IMR-90 (cell line): ENCODE results near the gene MAGI1. TPM values are rescaled to one million over a fixed set of nuclear protein-coding genes. Genes with fewer than 3 reads are reported as not detected.

Experiments used
- ATAC-seq: fragments of 200-7000 bp; cut with Tn5 transposase; 2 replicates; pipeline ENCODE4 v1.9.1; 2020; ENCODE audit warnings: low read depth, mild to moderate bottlenecking, moderate library complexity
- BruUV-seq: library from RNA; stranded (reverse); fragments of 400-500 nt; replicated peaks from 2 replicates; lab custom pipeline; 2021; lab: Mats Ljungman, UMichigan
- CTCF ChIA-PET: fragments of 300-600 bp; formaldehyde crosslinking; extraction: SDS; loops from one replicate; lab custom pipeline; 2021; ENCODE audit warnings: antibody characterized with exemption; lab: Yijun Ruan, JAX
- POLR2A ChIA-PET: fragments of 300-600 bp; sonication (Branson Sonifier 250); formaldehyde crosslinking; loops from one replicate; lab custom pipeline; 2022; ENCODE audit warnings: antibody characterized with exemption; ENCODE audit not compliant: unreplicated experiment; lab: Charles Lee
- DNase-seq: peaks from one replicate; pipeline ENCODE4 v3.0.0; 2013
- H2AFZ ChIP-seq: replicated peaks from 2 replicates; pipeline ENCODE3; 2013; ENCODE audit warnings: low read length, mild to moderate bottlenecking; ENCODE audit not compliant: poor library complexity
- H2AK5ac ChIP-seq: 2 replicates; pipeline ENCODE4 v1.6.1; 2013; ENCODE audit warnings: low read depth, low read length, inconsistent platforms
- H2AK9ac ChIP-seq: replicated peaks from 2 replicates; pipeline ENCODE3; 2013; ENCODE audit warnings: mild to moderate bottlenecking, low read depth, low read length, moderate library complexity; ENCODE audit not compliant: poor library complexity
- H2BK120ac ChIP-seq: 2 replicates; pipeline ENCODE4 v1.6.1; 2013; ENCODE audit warnings: low read depth, low read length, inconsistent platforms
- H2BK15ac ChIP-seq: 3 replicates; pipeline ENCODE4 v1.6.1; 2013; ENCODE audit warnings: low read depth, low read length, inconsistent platforms
- H2BK20ac ChIP-seq: 2 replicates; pipeline ENCODE4 v1.6.1; 2013; ENCODE audit warnings: low read depth, mild to moderate bottlenecking, inconsistent platforms, low read length, moderate library complexity
- H2BK5ac ChIP-seq: 2 replicates; pipeline ENCODE4 v1.6.1; 2013; ENCODE audit warnings: mild to moderate bottlenecking, low read depth, low read length, inconsistent platforms; ENCODE audit not compliant: poor library complexity, severe bottlenecking
- H3K14ac ChIP-seq: replicated peaks from 2 replicates; pipeline ENCODE4 v1.6.1; 2013; ENCODE audit warnings: low read depth, low read length, inconsistent platforms
- H3K18ac ChIP-seq: 2 replicates; pipeline ENCODE4 v1.6.1; 2013; ENCODE audit warnings: low read depth, low read length, control low read depth
- H3K23ac ChIP-seq: 2 replicates; pipeline ENCODE4 v1.6.1; 2013; ENCODE audit warnings: low read depth, low read length, inconsistent platforms
- H3K27ac ChIP-seq: 2 replicates; pipeline ENCODE4 v1.5.1; 2013; ENCODE audit warnings: mild to moderate bottlenecking, control low read depth, low read length; ENCODE audit not compliant: insufficient read depth
- H3K27me3 ChIP-seq: 2 replicates; pipeline ENCODE4 v1.6.1; 2013; ENCODE audit warnings: low read length; ENCODE audit not compliant: control insufficient read depth, insufficient read depth
- H3K36me3 ChIP-seq: 2 replicates; pipeline ENCODE4 v1.6.1; 2013; ENCODE audit warnings: low read length, mixed read lengths; ENCODE audit not compliant: control insufficient read depth, insufficient read depth
- H3K4ac ChIP-seq: 2 replicates; pipeline ENCODE4 v1.6.1; 2013; ENCODE audit warnings: low read depth, low read length, inconsistent platforms
- H3K4me1 ChIP-seq: 2 replicates; pipeline ENCODE4 v1.6.1; 2013; ENCODE audit warnings: low read length, mixed read lengths; ENCODE audit not compliant: control insufficient read depth, insufficient read depth
- H3K4me2 ChIP-seq: 2 replicates; pipeline ENCODE4 v1.6.1; 2013; ENCODE audit warnings: low read depth, mild to moderate bottlenecking, control low read depth, low read length, moderate library complexity
- H3K4me3 ChIP-seq: 2 replicates; pipeline ENCODE4 v1.5.1; 2013; ENCODE audit warnings: low read depth, mild to moderate bottlenecking, control low read depth, low read length, moderate library complexity; ENCODE audit not compliant: insufficient read depth
- H3K56ac ChIP-seq: 2 replicates; pipeline ENCODE4 v1.6.1; 2013; ENCODE audit warnings: low read length, inconsistent platforms; ENCODE audit not compliant: insufficient read depth; ENCODE audit errors: extremely low read depth
- H3K79me1 ChIP-seq, 2 experiments: 2 replicates each; pipeline ENCODE4 v1.6.1; 2013; ENCODE audit warnings: low read length in 2 of 2, inconsistent platforms in 1 of 2, low read depth in 1 of 2
- H3K9ac ChIP-seq: 2 replicates; pipeline ENCODE4 v1.6.1; 2013; ENCODE audit warnings: low read depth, low read length, control low read depth
- H3K9me1 ChIP-seq: 2 replicates; pipeline ENCODE4 v1.6.1; 2013; ENCODE audit warnings: low read length, inconsistent platforms; ENCODE audit not compliant: insufficient read depth
- H3K9me3 ChIP-seq: 2 replicates; pipeline ENCODE4 v1.6.1; 2013; ENCODE audit warnings: low read length; ENCODE audit not compliant: control insufficient read depth, insufficient read depth
- H4K20me1 ChIP-seq: 2 replicates; pipeline ENCODE4 v1.6.1; 2013; ENCODE audit warnings: low read length, inconsistent platforms; ENCODE audit not compliant: insufficient read depth
- H4K5ac ChIP-seq: 2 replicates; pipeline ENCODE4 v1.6.1; 2013; ENCODE audit warnings: mild to moderate bottlenecking, low read depth, low read length, control low read depth
- H4K8ac ChIP-seq, 2 experiments: 2 replicates each; pipeline ENCODE4 v1.6.1; 2013; ENCODE audit warnings: low read depth in 2 of 2, low read length in 2 of 2, control low read depth in 1 of 2, inconsistent platforms in 1 of 2
- H4K91ac ChIP-seq: 2 replicates; pipeline ENCODE4 v1.6.1; 2013; ENCODE audit warnings: low read depth, low read length, inconsistent platforms; ENCODE audit not compliant: insufficient read depth
- BHLHE40 ChIP-seq: fragments of 150-350 bp; IDR thresholded peaks from 2 replicates; pipeline ENCODE4 v1.6.1; 2016; ENCODE audit warnings: mild to moderate bottlenecking, low read depth, low read length
- CEBPB ChIP-seq: IDR thresholded peaks from 2 replicates; pipeline ENCODE4 v1.6.1; 2012; ENCODE audit warnings: low read depth, low read length, improper control_type of control experiment
- FOS ChIP-seq: fragments of 150-350 bp; IDR thresholded peaks from 2 replicates; pipeline ENCODE4 v1.6.1; 2016; ENCODE audit warnings: low read depth, low read length
- MAZ ChIP-seq: IDR thresholded peaks from 2 replicates; pipeline ENCODE4 v1.6.1; 2012; ENCODE audit warnings: low read depth, mild to moderate bottlenecking, low read length, improper control_type of control experiment, moderate library complexity, borderline replicate concordance
- NFE2L2 ChIP-seq: fragments of 150-350 bp; IDR thresholded peaks from 2 replicates; pipeline ENCODE4 v1.6.1; 2016; ENCODE audit warnings: low read depth, mild to moderate bottlenecking, low read length
- POLR2A ChIP-seq: IDR thresholded peaks from 2 replicates; pipeline ENCODE4 v1.6.1; 2012; ENCODE audit warnings: mild to moderate bottlenecking, low read depth, low read length
- RCOR1 ChIP-seq: IDR thresholded peaks from 2 replicates; pipeline ENCODE4 v1.6.1; 2012; ENCODE audit warnings: mild to moderate bottlenecking, low read length, improper control_type of control experiment; ENCODE audit not compliant: insufficient replicate concordance
- SMC3 ChIP-seq: fragments of 150-350 bp; IDR thresholded peaks from 2 replicates; pipeline ENCODE4 v1.6.1; 2016; ENCODE audit warnings: low read depth, mild to moderate bottlenecking, antibody characterized with exemption, low read length, moderate library complexity
- dilution Hi-C: fragments of 300-500 bp; cut with HindIII; formaldehyde crosslinking; loops from one replicate; pipeline ENCODE4 v1.14.3; 2018; ENCODE audit warnings: low sequenced_read_pairs; ENCODE audit not compliant: unreplicated experiment
- in situ Hi-C: fragments of 300-500 bp; cut with MboI; formaldehyde crosslinking; loops from 3 replicates; pipeline ENCODE4 v1.14.3; 2019; ENCODE audit warnings: low sequenced_read_pairs, inconsistent platforms, mixed read lengths
- intact Hi-C: fragments of 100-400 bp; cut with micrococcal nuclease; formaldehyde crosslinking; loops from 2 replicates; pipeline ENCODE4 v1.10.0; 2022
- polyA plus RNA-seq, 3 experiments: library from polyadenylated mRNA; depleted of rRNA; stranded (reverse); fragments of >200 nt; gene quantifications; 2 replicates each; pipeline ENCODE4 v1.2.3, GENCODE V29; 2012; ENCODE audit warnings: low replicate concordance in 1 of 3
- total RNA-seq: library from RNA; depleted of rRNA; stranded (reverse); fragments of >200 nt; gene quantifications from 2 replicates; pipeline ENCODE4 v1.2.3, GENCODE V29; 2012
- TF ChIP-seq, protein P1 (sequence below): conservative IDR thresholded peaks from 2 replicates; pipeline ENCODE4 v1.5.1; 2012; ENCODE audit warnings: mild to moderate bottlenecking, low read depth, low read length, improper control_type of control experiment

The MAGI1 gene
- total and polyA plus RNA-seq, 2 of the 4 experiments (the other 2 are of a cell fraction), result 14.5 to 24.2 TPM

DNA sequence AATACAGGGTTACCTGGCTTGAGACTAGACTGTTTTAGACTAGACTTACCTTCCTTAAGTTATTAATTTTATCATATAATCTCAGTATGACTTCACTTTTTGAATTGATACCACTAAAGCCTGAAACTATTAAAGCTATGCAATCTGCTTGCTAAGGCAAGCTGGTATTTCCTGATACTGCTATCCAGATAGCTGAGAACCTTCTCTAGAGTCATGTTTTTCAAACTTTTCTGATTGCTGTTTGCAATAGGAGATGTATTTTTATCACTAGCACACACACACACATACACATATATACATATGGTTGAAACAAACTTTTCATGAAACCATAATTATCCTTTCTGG lies 9.3 kb upstream of the MAGI1 start:
- peak; percentile 70 for ATAC-seq
- H2BK120ac ChIP-seq, result peak overlapping the region; percentile 77
- no peaks in the 10 kb centered on the region for H3K36me3 ChIP-seq
- no peak overlapping the region for H3K4me2 ChIP-seq
- 0 out of 2 replicates have a peak, but pooled peaks cover 3% of the 10 kb centered on the region for H3K9me1 ChIP-seq
- no TSS peak for BruUV-seq
- H2AK9ac ChIP-seq, result no peak overlapping the region
- no peak overlapping the region for H4K5ac ChIP-seq
- CTCF ChIA-PET, result no interaction called here
- no peak overlapping the region for H2AFZ ChIP-seq
- H3K79me1 ChIP-seq, result no peaks in the 10 kb centered on the region
- peak overlapping the region; percentile 31; the same call in 1 of the 3 replicates for H2BK15ac ChIP-seq
- H3K9me3 ChIP-seq, result no peaks in the 10 kb centered on the region
- POLR2A ChIA-PET, result no interaction called here
- H3K27me3 ChIP-seq, result no peaks in the 10 kb centered on the region
- H3K14ac ChIP-seq, result no peak overlapping the region; the same call in 1 of the 2 replicates
- no peak overlapping the region for H3K4me3 ChIP-seq
- no peak overlapping the region for H3K9ac ChIP-seq
- H3K56ac ChIP-seq, result no peak overlapping the region; the same call in 1 of the 2 replicates
- peak; percentile 54 for DNase-seq
- H4K91ac ChIP-seq, result no peak overlapping the region
- peak overlapping the region; percentile 76; the same call in 1 of the 2 replicates for H2BK20ac ChIP-seq
- H3K4me1 ChIP-seq, result peaks cover 7% of the 10 kb centered on the region
- H2AK5ac ChIP-seq, result peak overlapping the region; percentile 62; the same call in 1 of the 2 replicates
- no peaks in the 10 kb centered on the region for H4K20me1 ChIP-seq
- dilution Hi-C loops, result no loop called here
- H4K8ac ChIP-seq, result peak overlapping the region in 1 of 2 experiments; percentile 86; a peak in 2 of 4 replicates
- TF ChIP-seq FOS, result no peak
- no peak for TF ChIP-seq MAZ
- TF ChIP-seq SMC3, result no peak
- no peak for TF ChIP-seq RCOR1
- no peak for TF ChIP-seq BHLHE40
- TF ChIP-seq NFE2L2, result no peak
- TF ChIP-seq POLR2A, result no peak
- TF ChIP-seq, protein P1, sequence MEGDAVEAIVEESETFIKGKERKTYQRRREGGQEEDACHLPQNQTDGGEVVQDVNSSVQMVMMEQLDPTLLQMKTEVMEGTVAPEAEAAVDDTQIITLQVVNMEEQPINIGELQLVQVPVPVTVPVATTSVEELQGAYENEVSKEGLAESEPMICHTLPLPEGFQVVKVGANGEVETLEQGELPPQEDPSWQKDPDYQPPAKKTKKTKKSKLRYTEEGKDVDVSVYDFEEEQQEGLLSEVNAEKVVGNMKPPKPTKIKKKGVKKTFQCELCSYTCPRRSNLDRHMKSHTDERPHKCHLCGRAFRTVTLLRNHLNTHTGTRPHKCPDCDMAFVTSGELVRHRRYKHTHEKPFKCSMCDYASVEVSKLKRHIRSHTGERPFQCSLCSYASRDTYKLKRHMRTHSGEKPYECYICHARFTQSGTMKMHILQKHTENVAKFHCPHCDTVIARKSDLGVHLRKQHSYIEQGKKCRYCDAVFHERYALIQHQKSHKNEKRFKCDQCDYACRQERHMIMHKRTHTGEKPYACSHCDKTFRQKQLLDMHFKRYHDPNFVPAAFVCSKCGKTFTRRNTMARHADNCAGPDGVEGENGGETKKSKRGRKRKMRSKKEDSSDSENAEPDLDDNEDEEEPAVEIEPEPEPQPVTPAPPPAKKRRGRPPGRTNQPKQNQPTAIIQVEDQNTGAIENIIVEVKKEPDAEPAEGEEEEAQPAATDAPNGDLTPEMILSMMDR, result no peak
- TF ChIP-seq CEBPB, result no peak
- intact Hi-C loops, result no loop called here
- peak overlapping the region; percentile 25; the same call in 1 of the 2 replicates for H3K23ac ChIP-seq
- peak overlapping the region; percentile 65; the same call in 1 of the 2 replicates for H3K27ac ChIP-seq
- peak overlapping the region; percentile 83 for H2BK5ac ChIP-seq
- peak overlapping the region; percentile 44; the same call in 1 of the 2 replicates for H3K4ac ChIP-seq
- in situ Hi-C loops, result loop anchor here (10.0 kb wide), 2 partner anchors 87 to 263 kb away; no protein-coding TSS in a partner anchor
- H3K18ac ChIP-seq, result no peak overlapping the region; the same call in 1 of the 2 replicates
